Heart left ventricle (tissue), 16 donors: ENCODE measurements around the gene TAF4. TPM values are rescaled to one million over a fixed set of nuclear protein-coding genes. Genes with fewer than 3 reads are reported as not detected.

Source experiments
- ATAC-seq, 4 donors: fragments of 200-7000 bp; cut with Tn5 transposase; one replicate each; pipeline ENCODE4 v1.9.1; 2020 to 2022; ENCODE audit warnings: moderate library complexity in 4 of 4, mild to moderate bottlenecking in 3 of 4, moderate number of reproducible peaks in 1 of 4
- DNase-seq, 5 donors: peaks; one replicate each; pipeline ENCODE4 v3.0.0-alpha.2; 2020
- H3K27ac ChIP-seq, 12 donors: fragments of 200-600 bp; sonication (generic) in 4 of 12; one replicate each; pipeline versions ENCODE4 v1.5.0 to v1.8.0; 2016 to 2022; ENCODE audit warnings: mild to moderate bottlenecking in 2 of 12
- H3K27me3 ChIP-seq, 9 donors: fragments of 200-600 bp; sonication (generic) in 2 of 9; one replicate each; pipeline versions ENCODE4 v1.5.1 to v1.8.0; 2016 to 2022; ENCODE audit warnings: mild to moderate bottlenecking in 3 of 9
- H3K36me3 ChIP-seq, 9 donors: fragments of 200-600 bp; sonication (generic) in 2 of 9; one replicate each; pipeline versions ENCODE4 v1.5.0 to v1.8.0; 2018 to 2022; ENCODE audit warnings: mild to moderate bottlenecking in 2 of 9
- H3K4me1 ChIP-seq, 12 donors: fragments of 200-600 bp; sonication (generic) in 4 of 12; one replicate each; pipeline versions ENCODE4 v1.5.0 to v1.8.0; 2016 to 2022; ENCODE audit warnings: mild to moderate bottlenecking in 3 of 12
- H3K4me3 ChIP-seq, 12 donors: fragments of 200-600 bp; sonication (generic) in 4 of 12; one replicate each; pipeline versions ENCODE4 v1.5.0 to v1.8.0; 2017 to 2022; ENCODE audit warnings: mild to moderate bottlenecking in 9 of 12, moderate library complexity in 4 of 12
- H3K9me3 ChIP-seq, 12 donors: fragments of 200-600 bp; sonication (generic) in 4 of 12; one replicate each; pipeline versions ENCODE4 v1.5.0 to v1.8.0; 2016 to 2022; ENCODE audit warnings: mild to moderate bottlenecking in 1 of 12
- POLR2A ChIP-seq, 2 donors: fragments of 450-650 bp; IDR thresholded peaks; one replicate each; pipeline ENCODE4 v1.6.1; 2017; ENCODE audit warnings: antibody characterized with exemption in 2 of 2, mild to moderate bottlenecking in 2 of 2, moderate library complexity in 2 of 2
- WGBS, 4 donors: extraction: QIAGEN DNeasy Blood & Tissue Kit in 2 of 4; methylation state at CpG; one replicate each; pipeline versions ENCODE4 v1.1.5 to v1.1.7; 2013 to 2018; 5-methylcytosine and 5-hydroxymethylcytosine counted together
- intact Hi-C, 10 donors: fragments of 100-400 bp; cut with DNase I; formaldehyde crosslinking; loops; one replicate each; pipeline versions ENCODE4 v1.11.1 to v1.14.2; 2022
- polyA plus RNA-seq, 2 donors: library from polyadenylated mRNA; stranded (reverse); fragments of 200-250 nt; gene quantifications; one replicate each; pipeline ENCODE4 v1.2.3, GENCODE V29; 2013
- total RNA-seq, 9 donors: library from RNA; depleted of rRNA in 2 of 9; stranded (reverse); fragments of >200 nt in 2 of 9; fragmentation: NEBNext Ultra II Directional in 3 of 9; extraction: Animal tissue kit (Norgen Biotek cat#: 25700) in 3 of 9; gene quantifications; one replicate each; pipeline versions ENCODE4 v1.1.0 to v1.2.4, GENCODE V29; 2016 to 2023
- TF ChIP-seq, protein P1 (sequence below), 12 donors: fragments of 200-600 bp; sonication (generic) in 4 of 12; IDR thresholded peaks; one replicate each; pipeline versions ENCODE4 v1.5.0 to v1.8.0; 2018 to 2022; ENCODE audit warnings: antibody characterized with exemption in 12 of 12, mild to moderate bottlenecking in 5 of 12
- donor health status: ischemic (EF 13 %, LVEDD 7.1; RV severe dilation, severe dysfunction).
- donor health status: healthy with polysubstance abuse.
- donor health status: DM: no; HTN: yes; CAD: no.
- donor health status: DM: no; HTN: no; CAD: no.
- donor health status: ischemic (EF 25% LVEDD 6.9; RV normal size, moderate dysfunction).
- donor health status: ischemic (EF 25% LVEDD 5.7; RV mildly dilated, moderate dysfunction).
- donor health status: healthy.
- donor health status: DM: yes; HTN: yes; CAD: no.
- donor health status: ischemic (EF 35%, LVEDD 5.7; RV mildly dilated, moderate dysfunction).
- donor health status: nonischemic (EF 11% LVEDD 7.7; RV severe dilation, severe dysfunction).
- donor health status: DM: yes; HTN: yes; CAD: no.
- donor health status: PGD.
- donor health status: ischemic (EF 29% LVEDD 5.4; RV normal size, mild dysfunction).
- donor health status: nonischemic (EF 23%, LVEDD 6.1; RV moderate dilation, normal function).

TAF4 gene
- total and polyA plus RNA-seq, 11 donors, result 4.5 to 37.7 (median 10.7) TPM

DNA sequence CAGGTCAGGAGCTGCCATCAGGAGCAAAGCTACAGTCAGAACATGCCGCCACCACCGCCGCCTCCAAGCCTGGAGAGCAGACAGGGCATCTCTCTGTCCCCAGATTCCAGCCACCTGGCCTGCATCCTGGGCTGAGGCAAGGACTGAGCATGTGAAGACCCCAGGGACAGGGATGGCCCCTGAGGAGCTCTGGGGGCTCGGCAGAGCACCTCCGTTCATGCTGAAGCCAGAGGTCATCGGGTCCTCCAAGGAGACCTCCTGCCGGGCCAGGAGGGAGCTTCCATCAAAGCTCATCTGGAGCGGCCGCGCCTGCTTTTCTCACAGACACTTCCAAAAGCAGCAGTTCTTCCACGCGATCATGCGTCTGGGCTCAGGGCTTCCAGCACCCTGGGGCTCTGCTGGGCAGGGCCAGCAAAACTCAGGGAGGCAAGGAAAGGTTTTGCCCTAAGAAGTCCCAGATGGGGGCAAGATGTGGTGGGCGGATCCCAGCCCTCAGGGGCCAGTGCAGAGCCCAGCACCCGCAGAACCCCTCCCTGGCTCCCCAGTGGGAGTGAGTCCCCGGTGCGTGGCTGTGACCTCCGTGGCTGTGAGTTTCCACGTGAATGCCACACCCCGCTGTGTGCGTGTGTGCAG is 138.4 kb downstream of the TAF4 start:
- Histone ChIP-seq H3K4me1 (no peaks in the 10 kb centered on the region), H3K4me3 (no peak overlapping the region), H3K36me3 (no peaks in the 10 kb centered on the region), H3K27ac (no peak overlapping the region), H3K27me3 (peaks cover 0 to 12% (median 0%) of the 10 kb centered on the region in 9 donors), H3K9me3 (peaks cover 0 to 6% (median 0%) of the 10 kb centered on the region in 12 donors)
- TF ChIP-seq POLR2A (IDR thresholded peaks at IDR 0.05), result no peak
- TF ChIP-seq, protein P1, sequence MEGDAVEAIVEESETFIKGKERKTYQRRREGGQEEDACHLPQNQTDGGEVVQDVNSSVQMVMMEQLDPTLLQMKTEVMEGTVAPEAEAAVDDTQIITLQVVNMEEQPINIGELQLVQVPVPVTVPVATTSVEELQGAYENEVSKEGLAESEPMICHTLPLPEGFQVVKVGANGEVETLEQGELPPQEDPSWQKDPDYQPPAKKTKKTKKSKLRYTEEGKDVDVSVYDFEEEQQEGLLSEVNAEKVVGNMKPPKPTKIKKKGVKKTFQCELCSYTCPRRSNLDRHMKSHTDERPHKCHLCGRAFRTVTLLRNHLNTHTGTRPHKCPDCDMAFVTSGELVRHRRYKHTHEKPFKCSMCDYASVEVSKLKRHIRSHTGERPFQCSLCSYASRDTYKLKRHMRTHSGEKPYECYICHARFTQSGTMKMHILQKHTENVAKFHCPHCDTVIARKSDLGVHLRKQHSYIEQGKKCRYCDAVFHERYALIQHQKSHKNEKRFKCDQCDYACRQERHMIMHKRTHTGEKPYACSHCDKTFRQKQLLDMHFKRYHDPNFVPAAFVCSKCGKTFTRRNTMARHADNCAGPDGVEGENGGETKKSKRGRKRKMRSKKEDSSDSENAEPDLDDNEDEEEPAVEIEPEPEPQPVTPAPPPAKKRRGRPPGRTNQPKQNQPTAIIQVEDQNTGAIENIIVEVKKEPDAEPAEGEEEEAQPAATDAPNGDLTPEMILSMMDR (IDR thresholded peaks at IDR 0.05), result no peak
- WGBS, 4 donors, result 83 to 87% (median 84%) methylated on average over 17 to 21 of the region's 21 CpGs
- no peak for ATAC-seq
- intact Hi-C loops, result no loop called here
- peak in 1 of 5 donors; percentile 57 for DNase-seq

GRCh38 chr20:61926796-61927192 is 138.9 kb downstream of the TAF4 start:
- Histone ChIP-seq H3K4me3 (no peak overlapping the region), H3K4me1 (no peaks in the 10 kb centered on the region), H3K36me3 (no peaks in the 10 kb centered on the region), H3K27ac (no peak overlapping the region), H3K9me3 (peaks cover 0 to 6% (median 0%) of the 10 kb centered on the region in 12 donors), H3K27me3 (peaks cover 0 to 12% (median 0%) of the 10 kb centered on the region in 9 donors)
- no peak for ATAC-seq
- intact Hi-C loops, result no loop called here
- WGBS, 4 donors, result 88 to 92% (median 92%) methylated on average over 21 to 23 of the region's 23 CpGs
- DNase-seq, result peak in 1 of 5 donors; percentile 34
- no peak for TF ChIP-seq POLR2A (IDR thresholded peaks at IDR 0.05)
- TF ChIP-seq, protein P1 (IDR thresholded peaks at IDR 0.05), result no peak

DNA sequence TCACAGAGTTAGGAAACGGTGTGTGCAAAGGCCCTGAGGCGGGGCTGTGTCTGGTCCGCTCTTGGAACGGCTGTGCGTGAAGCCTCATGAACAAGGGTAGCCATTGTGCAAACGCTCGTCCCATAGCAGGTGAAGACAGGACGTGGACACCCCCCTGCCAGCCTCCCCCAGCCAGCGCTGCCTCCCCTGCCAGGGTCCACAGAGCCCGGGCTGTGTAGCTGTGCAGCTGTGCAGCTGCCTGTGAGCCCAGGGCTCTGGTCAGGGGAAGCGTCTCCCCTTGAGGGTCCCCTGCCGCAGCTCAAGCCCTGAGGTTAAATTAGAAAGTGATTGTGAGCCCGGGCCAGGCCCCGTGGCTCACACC is 139.4 kb downstream of the TAF4 start:
- H3K36me3 ChIP-seq, result no peaks in the 10 kb centered on the region
- no peak overlapping the region for H3K27ac ChIP-seq
- H3K27me3 ChIP-seq, result peaks cover 0 to 12% (median 0%) of the 10 kb centered on the region in 9 donors
- H3K9me3 ChIP-seq, result peaks cover 0 to 6% (median 0%) of the 10 kb centered on the region in 12 donors
- ATAC-seq (no peak), DNase-seq (peak in 1 of 5 donors; percentile 38)
- no peaks in the 10 kb centered on the region for H3K4me1 ChIP-seq
- 83 to 90% (median 88%) methylated on average over 13 to 14 of the region's 14 CpGs for WGBS, 4 donors
- intact Hi-C loops, result no loop called here
- no peak overlapping the region for H3K4me3 ChIP-seq
- TF ChIP-seq, protein P1 (IDR thresholded peaks at IDR 0.05), result no peak
- no peak for TF ChIP-seq POLR2A (IDR thresholded peaks at IDR 0.05)

DNA sequence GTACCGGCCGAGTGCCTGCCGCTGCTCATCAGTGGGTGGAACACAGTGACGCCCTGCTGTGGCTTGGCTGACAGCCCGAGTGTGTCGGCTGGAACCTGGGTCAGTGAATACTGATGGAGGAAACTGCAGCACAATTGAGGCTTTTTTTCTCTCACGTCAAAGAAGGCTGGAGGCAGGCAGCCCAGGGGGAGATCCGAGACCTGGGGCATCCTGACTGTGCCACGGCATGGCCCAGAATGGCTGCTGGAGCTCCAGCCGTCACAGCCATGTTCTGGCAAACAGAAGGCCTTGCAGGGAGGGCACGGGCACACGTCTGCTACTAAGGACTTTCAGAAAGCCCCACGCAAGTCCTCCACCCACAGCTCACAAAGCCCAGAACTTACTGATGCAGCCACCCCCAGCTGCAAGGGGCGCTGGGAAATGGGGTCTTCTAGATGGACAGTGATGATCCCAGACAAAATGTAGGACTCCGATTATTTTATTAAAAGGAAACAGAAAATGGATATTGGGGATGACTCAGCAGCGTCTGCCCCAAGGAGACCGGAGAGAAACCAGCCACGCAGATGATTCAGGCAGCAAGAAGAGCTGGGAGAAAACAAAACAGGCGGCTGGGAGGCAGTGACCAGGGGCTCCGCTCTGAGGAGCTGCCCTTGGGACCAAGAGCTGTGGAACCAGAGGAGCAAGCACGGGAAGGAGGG is 140.0 kb downstream of the TAF4 start:
- no peaks in the 10 kb centered on the region for H3K4me1 ChIP-seq
- intact Hi-C loops, result no loop called here
- TF ChIP-seq, protein P1 (IDR thresholded peaks at IDR 0.05), result no peak
- no peak for TF ChIP-seq POLR2A (IDR thresholded peaks at IDR 0.05)
- WGBS, 4 donors, result 75 to 80% (median 77%) methylated on average over 15 to 21 of the region's 21 CpGs
- H3K27me3 ChIP-seq, result peaks cover 0 to 12% (median 0%) of the 10 kb centered on the region in 9 donors
- ATAC-seq, result no peak
- no peak overlapping the region for H3K4me3 ChIP-seq
- no peaks in the 10 kb centered on the region for H3K36me3 ChIP-seq
- H3K27ac ChIP-seq, result no peak overlapping the region
- H3K9me3 ChIP-seq, result peaks cover 0 to 6% (median 0%) of the 10 kb centered on the region in 12 donors
- peak in 1 of 5 donors; percentile 34 for DNase-seq
